ENCODE data around the gene SUPT5H.
A peak's percentile ranks its signal among the peaks of the same experiment; 100 is the strongest.

SUPT5H gene

DNA sequence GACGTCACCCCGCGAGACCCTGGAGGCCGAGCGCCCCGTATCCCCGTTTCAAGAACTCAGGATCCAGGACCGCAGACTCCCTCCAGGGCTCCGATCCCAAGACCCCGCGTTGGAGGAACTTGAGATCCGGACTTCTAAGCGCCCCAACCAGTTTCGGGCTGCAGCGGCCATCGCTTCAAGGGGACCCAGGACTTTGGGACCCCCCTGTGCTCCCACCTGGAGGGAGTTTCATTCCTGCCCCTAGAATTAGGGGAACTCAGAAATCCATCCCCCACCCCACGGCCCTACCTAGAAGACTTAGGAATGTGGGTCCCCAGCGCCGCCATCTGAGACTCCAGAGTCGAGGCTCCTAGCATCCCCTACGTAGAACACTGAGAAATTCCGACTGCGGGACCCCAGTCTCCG lies 32.5 kb upstream of the SUPT5H start:
- Mint-ChIP-seq H3K27me3 (peaks cover 2% of the 10 kb centered on the region), H3K27ac (peak overlapping the region; percentile 98), H3K36me3 (ENCODE audit: low read depth) (peaks cover 53% of the 10 kb centered on the region), H3K9me3 (no peaks in the 10 kb centered on the region), H3K4me3 (peak overlapping the region; percentile 81), H3K4me1 (ENCODE audit: low read depth) (peaks cover 49% of the 10 kb centered on the region)
- intact Hi-C loops (cut with micrococcal nuclease), result loop anchor here (1.0 to 5.0 kb wide), 3 partner anchors 15 to 71 kb away; partner anchors contain the start of gene SAMD4B

DNA sequence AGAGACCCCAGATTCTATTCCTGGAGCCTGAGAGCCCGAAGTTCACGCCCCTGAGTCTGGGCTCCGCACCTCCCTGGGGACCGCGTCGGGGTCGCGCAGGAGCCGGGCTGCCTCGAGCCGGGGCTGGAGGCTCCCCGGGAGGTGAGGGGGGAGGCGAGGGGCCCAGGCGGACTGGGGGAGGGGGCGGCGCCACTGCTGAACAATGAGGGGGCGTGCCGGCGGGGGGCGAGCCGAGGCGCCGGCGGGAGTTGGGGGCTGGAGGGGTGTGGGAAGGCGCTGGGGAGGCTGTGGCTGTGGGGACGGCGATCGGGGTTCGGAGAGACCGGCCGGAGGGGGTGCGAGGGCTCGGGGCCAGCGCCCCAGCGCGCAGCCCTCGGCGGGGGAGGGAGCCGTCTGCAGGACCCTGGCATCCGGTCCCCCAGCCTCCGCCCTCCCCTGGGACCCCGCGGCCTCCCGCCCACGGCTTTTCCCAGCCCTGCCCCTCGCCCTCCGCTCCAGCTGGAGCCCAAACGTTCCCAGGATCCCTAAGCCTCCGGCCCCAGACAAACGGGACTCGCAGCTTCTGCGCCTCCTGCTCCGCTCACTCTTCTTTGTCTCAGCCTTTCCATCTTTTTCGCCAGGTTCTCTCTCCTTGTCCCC lies 32.0 kb upstream of the SUPT5H start:
- Mint-ChIP-seq H3K27me3 (peaks cover 2% of the 10 kb centered on the region), H3K36me3 (ENCODE audit: low read depth) (peaks cover 52% of the 10 kb centered on the region), H3K4me3 (peak overlapping the region; percentile 81), H3K4me1 (ENCODE audit: low read depth) (peaks cover 52% of the 10 kb centered on the region), H3K27ac (peak overlapping the region; percentile 98), H3K9me3 (no peaks in the 10 kb centered on the region)
- intact Hi-C loops (cut with micrococcal nuclease), result loop anchor here (5.0 kb wide), 1 partner anchor 71 kb away; the partner anchor contains the start of gene SAMD4B

GRCh38 chr19:39413911-39414608 lies 31.3 kb upstream of the SUPT5H start:
- peaks cover 52% of the 10 kb centered on the region for H3K36me3 Mint-ChIP-seq (ENCODE audit: low read depth)
- intact Hi-C loops (cut with micrococcal nuclease), result loop anchor here (5.0 kb wide), 1 partner anchor 72 kb away; the partner anchor contains the start of gene SAMD4B
- H3K9me3 Mint-ChIP-seq, result no peaks in the 10 kb centered on the region
- H3K27me3 Mint-ChIP-seq, result peaks cover 2% of the 10 kb centered on the region
- peaks cover 52% of the 10 kb centered on the region for H3K4me1 Mint-ChIP-seq (ENCODE audit: low read depth)
- H3K27ac Mint-ChIP-seq, result peak overlapping the region; percentile 98
- peak overlapping the region; percentile 81 for H3K4me3 Mint-ChIP-seq

GRCh38 chr19:39415111-39416046 lies 30.0 kb upstream of the SUPT5H start:
- H3K27ac Mint-ChIP-seq, result no peak overlapping the region
- intact Hi-C loops (cut with micrococcal nuclease), result no loop called here

DNA sequence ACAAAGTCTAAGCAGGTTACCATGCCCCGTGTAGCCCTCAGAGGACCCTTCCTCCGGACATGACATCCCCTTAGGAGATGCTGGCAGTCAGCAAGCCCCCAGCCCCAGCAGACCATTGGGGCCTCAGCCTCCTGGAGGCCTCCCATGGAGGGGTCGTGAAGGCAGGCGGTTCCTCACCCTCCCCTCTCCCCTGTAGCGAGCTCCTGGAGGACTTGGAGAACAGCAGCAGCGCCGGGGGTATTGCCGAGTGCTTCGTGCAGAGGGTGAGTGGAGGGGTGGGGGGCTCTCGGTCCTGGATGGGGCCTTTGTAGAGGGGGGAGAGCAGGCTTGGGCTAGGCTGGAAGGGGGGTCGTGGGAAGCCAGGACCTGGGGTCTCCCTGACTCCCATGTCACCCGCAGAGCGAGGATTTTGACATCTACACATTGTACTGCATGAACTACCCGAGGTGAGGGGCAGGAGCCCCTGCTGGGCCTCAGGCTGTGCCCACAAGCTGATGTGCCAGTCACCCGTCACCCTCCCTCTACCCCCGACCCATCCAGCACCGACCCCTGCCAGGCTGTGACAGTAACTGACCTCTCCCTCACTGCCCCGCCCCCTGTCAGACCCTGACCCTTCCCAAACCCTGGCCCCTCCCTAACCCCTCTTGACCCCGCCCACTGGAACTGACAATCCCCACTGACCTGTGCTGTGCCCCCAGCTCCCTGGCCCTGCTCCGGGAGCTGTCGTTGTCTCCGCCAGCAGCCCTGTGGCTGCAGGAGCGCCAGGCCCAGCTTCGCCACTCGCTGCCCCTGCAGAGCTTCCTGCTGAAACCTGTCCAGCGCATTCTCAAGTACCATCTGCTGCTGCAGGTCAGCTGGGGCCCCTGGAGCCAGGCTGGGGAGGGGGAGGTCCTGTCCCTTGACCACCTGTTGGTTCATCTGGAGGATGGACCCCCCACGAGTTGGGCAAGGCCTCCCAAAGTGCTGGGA lies 28.9 kb upstream of the SUPT5H start:
- intact Hi-C loops (cut with micrococcal nuclease), result no loop called here
- peaks cover 31% of the 10 kb centered on the region for H3K36me3 Mint-ChIP-seq (ENCODE audit: low read depth)
- H3K9me3 Mint-ChIP-seq, result no peaks in the 10 kb centered on the region
- peaks cover 2% of the 10 kb centered on the region for H3K27me3 Mint-ChIP-seq
- H3K4me1 Mint-ChIP-seq (ENCODE audit: low read depth), result peaks cover 37% of the 10 kb centered on the region
- H3K4me3 Mint-ChIP-seq, result no peak overlapping the region
- no peak overlapping the region for H3K27ac Mint-ChIP-seq

More at GRCh38 chr19:39415111-39416046, 30.0 kb upstream of the SUPT5H start:
- H3K4me3 Mint-ChIP-seq, result no peak overlapping the region
- peaks cover 47% of the 10 kb centered on the region for H3K4me1 Mint-ChIP-seq (ENCODE audit: low read depth)
- no peaks in the 10 kb centered on the region for H3K9me3 Mint-ChIP-seq
- H3K36me3 Mint-ChIP-seq (ENCODE audit: low read depth), result peaks cover 40% of the 10 kb centered on the region
- peaks cover 2% of the 10 kb centered on the region for H3K27me3 Mint-ChIP-seq

- Mint-ChIP-seq H3K4me3 (no peak overlapping the region), H3K9me3 (no peaks in the 10 kb centered on the region), H3K27me3 (peaks cover 2% of the 10 kb centered on the region), H3K36me3 (ENCODE audit: low read depth) (peaks cover 43% of the 10 kb centered on the region), H3K27ac (peak overlapping the region; percentile 42), H3K4me1 (ENCODE audit: low read depth) (peaks cover 34% of the 10 kb centered on the region)
- intact Hi-C loops (cut with micrococcal nuclease), result no loop called here
These were observed 27.8 kb upstream of the SUPT5H start for GRCh38 chr19:39417463-39418181.

DNA sequence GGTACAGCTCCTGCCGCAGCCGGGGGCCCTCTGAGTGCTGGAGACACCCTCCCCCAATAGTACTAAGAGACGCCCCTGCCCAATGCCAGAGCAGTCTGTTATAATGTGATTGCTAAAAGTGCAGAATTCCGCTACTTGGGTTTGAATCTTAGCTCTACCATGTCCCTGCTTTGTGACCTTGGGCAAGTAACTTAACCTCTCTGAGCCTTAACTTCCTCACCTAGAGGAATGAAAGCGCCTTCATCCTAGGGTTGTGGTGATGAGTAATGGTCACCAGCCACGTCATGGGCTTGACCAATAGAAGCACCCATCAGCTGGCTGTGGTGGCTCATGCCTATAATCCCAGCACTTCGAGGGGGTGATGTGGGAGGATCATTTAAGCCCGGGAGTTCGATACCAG lies 26.4 kb upstream of the SUPT5H start:
- Mint-ChIP-seq H3K4me1 (ENCODE audit: low read depth) (peaks cover 29% of the 10 kb centered on the region), H3K9me3 (no peaks in the 10 kb centered on the region), H3K36me3 (ENCODE audit: low read depth) (peaks cover 56% of the 10 kb centered on the region), H3K27me3 (no peaks in the 10 kb centered on the region), H3K27ac (no peak overlapping the region), H3K4me3 (no peak overlapping the region)
- intact Hi-C loops (cut with micrococcal nuclease), result no loop called here

GRCh38 chr19:39420769-39421168 lies 24.6 kb upstream of the SUPT5H start:
- intact Hi-C loops (cut with micrococcal nuclease), result no loop called here
- H3K4me3 Mint-ChIP-seq, result no peak overlapping the region
- no peaks in the 10 kb centered on the region for H3K9me3 Mint-ChIP-seq
- peaks cover 64% of the 10 kb centered on the region for H3K36me3 Mint-ChIP-seq (ENCODE audit: low read depth)
- H3K4me1 Mint-ChIP-seq (ENCODE audit: low read depth), result peaks cover 16% of the 10 kb centered on the region
- no peak overlapping the region for H3K27ac Mint-ChIP-seq
- H3K27me3 Mint-ChIP-seq, result no peaks in the 10 kb centered on the region

DNA sequence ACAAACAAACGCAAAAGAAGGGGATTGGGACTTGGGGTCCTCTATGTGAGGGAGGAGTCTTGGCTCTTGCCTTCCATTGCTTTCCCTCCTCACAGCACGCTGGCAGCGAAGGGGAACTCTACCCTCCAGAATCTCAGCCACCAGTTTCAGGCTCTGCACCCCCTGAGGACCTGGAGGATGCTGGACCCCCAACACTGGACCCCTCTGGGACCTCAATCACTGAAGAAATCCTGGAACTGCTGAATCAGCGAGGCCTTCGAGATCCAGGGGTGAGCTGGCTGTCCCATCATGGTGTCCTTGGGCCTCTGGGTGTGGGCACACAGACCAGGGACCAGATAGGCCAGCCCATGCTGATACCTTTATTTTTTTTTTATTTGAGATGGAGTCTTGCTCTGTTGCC lies 23.4 kb upstream of the SUPT5H start:
- H3K27ac Mint-ChIP-seq, result no peak overlapping the region
- H3K27me3 Mint-ChIP-seq, result no peaks in the 10 kb centered on the region
- intact Hi-C loops (cut with micrococcal nuclease), result no loop called here
- no peaks in the 10 kb centered on the region for H3K9me3 Mint-ChIP-seq
- peaks cover 55% of the 10 kb centered on the region for H3K36me3 Mint-ChIP-seq (ENCODE audit: low read depth)
- H3K4me3 Mint-ChIP-seq, result no peak overlapping the region
- H3K4me1 Mint-ChIP-seq (ENCODE audit: low read depth), result peaks cover 11% of the 10 kb centered on the region

DNA sequence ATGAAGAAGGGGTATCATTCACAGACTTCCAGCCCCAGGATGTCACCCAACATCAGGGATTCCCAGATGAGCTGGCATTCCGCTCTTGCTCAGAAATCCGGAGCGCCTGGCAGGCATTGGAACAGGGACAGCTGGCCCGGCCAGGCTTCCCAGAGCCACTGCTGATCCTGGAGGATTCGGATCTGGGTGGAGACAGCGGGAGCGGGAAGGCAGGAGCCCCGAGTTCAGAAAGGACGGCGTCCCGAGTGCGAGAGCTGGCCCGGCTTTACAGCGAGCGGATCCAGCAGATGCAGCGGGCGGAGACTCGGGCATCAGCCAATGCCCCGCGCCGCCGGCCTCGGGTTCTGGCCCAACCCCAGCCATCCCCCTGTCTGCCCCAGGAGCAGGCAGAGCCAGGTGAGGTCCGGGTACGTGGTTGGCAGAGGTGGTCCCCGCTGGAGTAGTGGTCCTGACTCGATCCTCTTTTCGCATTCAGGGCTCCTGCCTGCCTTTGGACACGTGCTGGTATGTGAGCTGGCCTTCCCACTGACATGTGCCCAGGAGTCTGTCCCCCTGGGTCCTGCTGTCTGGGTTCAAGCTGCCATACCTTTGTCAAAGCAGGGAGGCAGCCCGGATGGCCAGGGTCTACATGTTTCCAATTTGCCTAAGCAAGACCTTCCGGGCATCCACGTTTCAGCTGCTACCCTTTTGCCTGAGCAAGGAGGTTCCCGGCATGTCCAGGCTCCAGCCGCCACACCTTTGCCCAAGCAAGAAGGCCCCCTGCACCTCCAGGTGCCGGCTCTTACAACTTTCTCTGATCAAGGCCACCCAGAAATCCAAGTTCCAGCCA lies 21.9 kb upstream of the SUPT5H start:
- Mint-ChIP-seq H3K27me3 (no peaks in the 10 kb centered on the region), H3K9me3 (no peaks in the 10 kb centered on the region), H3K4me1 (ENCODE audit: low read depth) (no peaks in the 10 kb centered on the region), H3K36me3 (ENCODE audit: low read depth) (peaks cover 42% of the 10 kb centered on the region), H3K27ac (no peak overlapping the region), H3K4me3 (no peak overlapping the region)
- intact Hi-C loops (cut with micrococcal nuclease), result no loop called here

GRCh38 chr19:39424934-39425333 lies 20.4 kb upstream of the SUPT5H start:
- Mint-ChIP-seq H3K9me3 (no peaks in the 10 kb centered on the region), H3K27me3 (no peaks in the 10 kb centered on the region), H3K4me3 (no peak overlapping the region), H3K36me3 (ENCODE audit: low read depth) (peaks cover 35% of the 10 kb centered on the region), H3K4me1 (ENCODE audit: low read depth) (no peaks in the 10 kb centered on the region), H3K27ac (no peak overlapping the region)
- intact Hi-C loops (cut with micrococcal nuclease), result no loop called here

DNA sequence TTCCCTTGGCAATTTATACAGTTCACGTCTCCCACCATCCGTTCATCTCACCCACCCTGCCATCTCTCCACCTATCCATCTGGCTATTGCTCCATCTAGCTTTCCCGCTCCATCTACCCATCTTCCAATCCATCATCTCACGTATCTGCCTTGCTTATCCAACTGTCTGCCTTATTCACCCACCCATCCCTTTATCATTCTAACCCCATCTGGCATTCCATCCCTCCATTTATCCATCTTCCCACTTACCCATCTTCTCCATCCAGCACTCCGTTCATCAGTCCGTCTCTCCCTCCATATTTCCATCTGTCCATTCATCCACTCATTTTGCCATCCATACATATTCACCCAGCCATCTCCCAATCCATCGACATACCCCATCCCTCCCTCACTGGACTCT lies 19.6 kb upstream of the SUPT5H start:
- Mint-ChIP-seq H3K4me1 (ENCODE audit: low read depth) (peaks cover 4% of the 10 kb centered on the region), H3K27me3 (no peaks in the 10 kb centered on the region), H3K9me3 (no peaks in the 10 kb centered on the region), H3K36me3 (ENCODE audit: low read depth) (peaks cover 35% of the 10 kb centered on the region), H3K4me3 (no peak overlapping the region), H3K27ac (no peak overlapping the region)
- intact Hi-C loops (cut with micrococcal nuclease), result no loop called here
